ENCODE measurements around the gene NPHP4.

The NPHP4 gene

GRCh38 chr1:5990913-5991312, 1.3 kb downstream of the NPHP4 start:
- Histone ChIP-seq H3K27ac (ENCODE audit: low read depth, low read length) (no peak overlapping the region), H3K4me2 (ENCODE audit: low read length) (peak overlapping the region; percentile 97), H3K36me3 (ENCODE audit: control insufficient read depth, low read length) (peaks cover 4% of the 10 kb centered on the region), H3K9me3 (ENCODE audit: control insufficient read depth, insufficient read depth, low read length) (no peaks in the 10 kb centered on the region), H3K27me3 (ENCODE audit: control insufficient read depth, low read length) (no peaks in the 10 kb centered on the region), H3K79me2 (ENCODE audit: control insufficient read depth, low read length) (peaks cover 28% of the 10 kb centered on the region), H3K4me1 (ENCODE audit: control insufficient read depth, low read length) (peaks cover 26% of the 10 kb centered on the region), H3K9me2 (replicated peaks; ENCODE audit: control insufficient read depth, low read length) (no peaks in the 10 kb centered on the region), H3F3A (ENCODE audit: control insufficient read depth, insufficient read depth) (no peaks in the 10 kb centered on the region), H3K4me3 (ENCODE audit: low read length) (peak overlapping the region; percentile 83), H4K20me1 (ENCODE audit: control insufficient read depth, insufficient read depth, low read depth, low read length) (peaks cover 8% of the 10 kb centered on the region; the same call in 1 of the 2 replicates)
- TF ChIP-seq CTCF (IDR thresholded peaks at IDR 0.05; ENCODE audit: low read depth, low read length, poor library complexity, severe bottlenecking) (no peak), EZH2phosphoT487 (IDR thresholded peaks at IDR 0.05; ENCODE audit: borderline replicate concordance, low read length) (no peak)

GRCh38 chr1:5989731-5990271, 2.4 kb downstream of the NPHP4 start:
- Histone ChIP-seq H3K27me3 (ENCODE audit: control insufficient read depth, low read length) (no peaks in the 10 kb centered on the region), H3K4me3 (ENCODE audit: low read length) (no peak overlapping the region), H3K27ac (ENCODE audit: low read depth, low read length) (no peak overlapping the region), H3K4me1 (ENCODE audit: control insufficient read depth, low read length) (peaks cover 24% of the 10 kb centered on the region), H3K9me2 (replicated peaks; ENCODE audit: control insufficient read depth, low read length) (no peaks in the 10 kb centered on the region), H3K79me2 (ENCODE audit: control insufficient read depth, low read length) (peaks cover 23% of the 10 kb centered on the region), H3K36me3 (ENCODE audit: control insufficient read depth, low read length) (peaks cover 6% of the 10 kb centered on the region), H4K20me1 (ENCODE audit: control insufficient read depth, insufficient read depth, low read depth, low read length) (peaks cover 8% of the 10 kb centered on the region; the same call in 1 of the 2 replicates), H3F3A (ENCODE audit: control insufficient read depth, insufficient read depth) (no peaks in the 10 kb centered on the region), H3K9me3 (ENCODE audit: control insufficient read depth, insufficient read depth, low read length) (no peaks in the 10 kb centered on the region), H3K4me2 (ENCODE audit: low read length) (no peak overlapping the region)
- no peak for TF ChIP-seq EZH2phosphoT487 (IDR thresholded peaks at IDR 0.05; ENCODE audit: borderline replicate concordance, low read length)
- no peak for TF ChIP-seq CTCF (IDR thresholded peaks at IDR 0.05; ENCODE audit: low read depth, low read length, poor library complexity, severe bottlenecking)

- Histone ChIP-seq H3K27ac (ENCODE audit: low read depth, low read length) (no peak overlapping the region), H4K20me1 (ENCODE audit: control insufficient read depth, insufficient read depth, low read depth, low read length) (peaks cover 5% of the 10 kb centered on the region; the same call in 1 of the 2 replicates), H3K27me3 (ENCODE audit: control insufficient read depth, low read length) (no peaks in the 10 kb centered on the region), H3K4me1 (ENCODE audit: control insufficient read depth, low read length) (peaks cover 18% of the 10 kb centered on the region), H3K9me2 (replicated peaks; ENCODE audit: control insufficient read depth, low read length) (no peaks in the 10 kb centered on the region), H3K9me3 (ENCODE audit: control insufficient read depth, insufficient read depth, low read length) (no peaks in the 10 kb centered on the region), H3K36me3 (ENCODE audit: control insufficient read depth, low read length) (peaks cover 6% of the 10 kb centered on the region), H3K79me2 (ENCODE audit: control insufficient read depth, low read length) (peaks cover 19% of the 10 kb centered on the region), H3F3A (ENCODE audit: control insufficient read depth, insufficient read depth) (no peaks in the 10 kb centered on the region), H3K4me2 (ENCODE audit: low read length) (no peak overlapping the region), H3K4me3 (ENCODE audit: low read length) (no peak overlapping the region)
- TF ChIP-seq CTCF (IDR thresholded peaks at IDR 0.05; ENCODE audit: low read depth, low read length, poor library complexity, severe bottlenecking): no peak
- TF ChIP-seq EZH2phosphoT487 (IDR thresholded peaks at IDR 0.05; ENCODE audit: borderline replicate concordance, low read length): no peak
These were observed 3.0 kb downstream of the NPHP4 start for GRCh38 chr1:5989286-5989605.
